Small intestine (tissue), 7 donors: ENCODE measurements around the gene FHIT. TPM values are rescaled to one million over a fixed set of nuclear protein-coding genes. Genes with fewer than 3 reads are reported as not detected.

Experiments
- DNase-seq, 2 donors: peaks; one replicate each; pipeline versions ENCODE4 v3.0.0 to v3.0.0-alpha.2; 2013
- FAIRE-seq: peaks from 2 replicates; lab custom pipeline; 2012; peaks lifted over from hg19 to GRCh38; lab: Jason Lieb, UNC
- H3K27ac ChIP-seq, 3 donors: one replicate each; pipeline ENCODE4 v1.5.1; 2013; ENCODE audit warnings: low read length in 2 of 3, mild to moderate bottlenecking in 2 of 3, control low read depth in 1 of 3, inconsistent platforms in 1 of 3, low read depth in 1 of 3, moderate library complexity in 1 of 3
- H3K27me3 ChIP-seq, 3 donors: one replicate each; pipeline ENCODE4 v1.6.1; 2013; ENCODE audit warnings: low read length in 3 of 3, inconsistent platforms in 1 of 3; ENCODE audit not compliant: control insufficient read depth in 3 of 3, insufficient read depth in 3 of 3
- H3K36me3 ChIP-seq, 3 donors: one replicate each; pipeline ENCODE4 v1.6.1; 2013; ENCODE audit warnings: low read length in 3 of 3, inconsistent platforms in 1 of 3, low read depth in 1 of 3, mild to moderate bottlenecking in 1 of 3, moderate library complexity in 1 of 3; ENCODE audit not compliant: control insufficient read depth in 3 of 3, insufficient read depth in 2 of 3
- H3K4me1 ChIP-seq, 3 donors: one replicate each; pipeline ENCODE4 v1.6.1; 2013; ENCODE audit warnings: low read length in 2 of 3, inconsistent platforms in 1 of 3, low read depth in 1 of 3, mild to moderate bottlenecking in 1 of 3, moderate library complexity in 1 of 3; ENCODE audit not compliant: control insufficient read depth in 3 of 3, insufficient read depth in 2 of 3
- H3K4me3 ChIP-seq, 3 donors: one replicate each; pipeline ENCODE4 v1.5.1; 2013; ENCODE audit warnings: low read length in 3 of 3, control low read depth in 1 of 3, inconsistent platforms in 1 of 3, low read depth in 1 of 3, mild to moderate bottlenecking in 1 of 3, moderate library complexity in 1 of 3
- H3K9me3 ChIP-seq, 2 donors: one replicate each; pipeline ENCODE4 v1.6.1; 2013; ENCODE audit warnings: low read depth in 1 of 2, low read length in 1 of 2; ENCODE audit not compliant: control insufficient read depth in 2 of 2, insufficient read depth in 1 of 2
- WGBS, 3 donors: extraction: QIAGEN DNeasy Blood & Tissue Kit; methylation state at CpG; one replicate each; pipeline ENCODE4 v1.1.7; 2013; 5-methylcytosine and 5-hydroxymethylcytosine counted together
- polyA plus RNA-seq, 4 donors: library from polyadenylated mRNA; stranded (reverse) in 3 of 4; unstranded in 1 of 4; fragments of 200-250 nt in 3 of 4; fragments of 120-200 nt in 1 of 4; gene quantifications; one replicate each; pipeline versions ENCODE4 v1.2.1 to v1.2.3, GENCODE V29; 2013
- donor health status: healthy with polysubstance abuse.
- donor health status: control.
- donor health status: control.
- donor health status: Bipolar disorder and iron deficiency.
- donor health status: healthy.

The FHIT gene
- polyA plus RNA-seq, 4 donors: 4.4 to 30.4 (median 7.0) TPM

DNA sequence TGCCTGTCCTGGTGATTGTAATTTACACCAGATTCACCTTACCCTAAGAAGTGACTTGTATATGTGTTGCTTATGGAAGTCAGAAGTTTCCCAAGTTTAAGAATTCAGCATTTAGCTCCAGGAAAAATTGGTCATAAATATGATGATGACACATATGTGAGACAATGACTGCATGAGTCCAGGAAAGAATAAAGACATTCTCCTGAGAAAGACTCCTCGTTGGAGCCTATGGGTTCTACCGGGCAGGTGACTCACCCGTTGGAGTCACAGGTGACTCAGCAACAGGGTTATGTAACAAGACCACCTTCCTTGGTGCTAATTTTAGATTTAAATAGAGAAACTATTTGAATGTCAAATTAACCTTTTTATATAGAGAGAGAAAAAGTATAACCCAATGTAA is 662.4 kb downstream of the FHIT start:
- DNase-seq: no peak
- no peak overlapping the region for H3K4me3 ChIP-seq
- H3K27ac ChIP-seq: no peak overlapping the region
- H3K27me3 ChIP-seq: no peaks in the 10 kb centered on the region
- WGBS, 3 donors: 81 to 86% (median 83%) methylated on average over 3 of the region's 3 CpGs
- H3K9me3 ChIP-seq: no peaks in the 10 kb centered on the region
- H3K36me3 ChIP-seq: no peaks in the 10 kb centered on the region
- H3K4me1 ChIP-seq: no peaks in the 10 kb centered on the region
- no peak for FAIRE-seq

DNA sequence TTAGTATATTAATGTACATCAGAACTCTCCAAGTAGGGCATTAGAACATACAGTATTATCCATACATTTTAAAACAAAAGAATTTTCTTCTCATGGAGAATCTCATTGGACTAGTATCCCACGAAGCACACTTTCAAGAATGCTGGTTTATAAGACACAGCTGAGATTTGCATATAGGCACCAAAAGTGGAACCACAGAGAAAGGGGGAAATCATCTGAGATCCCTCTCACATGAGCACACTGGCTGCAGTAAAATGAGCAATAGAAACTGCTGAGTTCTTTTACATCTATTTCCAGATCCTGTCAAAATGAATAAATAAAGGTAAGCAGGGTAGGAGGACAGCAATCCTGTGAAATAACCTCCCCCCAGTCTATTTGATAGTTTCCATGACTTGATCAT is 665.3 kb downstream of the FHIT start:
- H3K4me1 ChIP-seq: no peaks in the 10 kb centered on the region
- WGBS, 3 donors: 0 to 60% (median 0%) methylated on average over 1 of the region's 1 CpG
- no peaks in the 10 kb centered on the region for H3K9me3 ChIP-seq
- no peak for FAIRE-seq
- H3K36me3 ChIP-seq: no peaks in the 10 kb centered on the region
- no peak overlapping the region for H3K4me3 ChIP-seq
- no peak for DNase-seq
- H3K27ac ChIP-seq: no peak overlapping the region
- no peaks in the 10 kb centered on the region for H3K27me3 ChIP-seq

DNA sequence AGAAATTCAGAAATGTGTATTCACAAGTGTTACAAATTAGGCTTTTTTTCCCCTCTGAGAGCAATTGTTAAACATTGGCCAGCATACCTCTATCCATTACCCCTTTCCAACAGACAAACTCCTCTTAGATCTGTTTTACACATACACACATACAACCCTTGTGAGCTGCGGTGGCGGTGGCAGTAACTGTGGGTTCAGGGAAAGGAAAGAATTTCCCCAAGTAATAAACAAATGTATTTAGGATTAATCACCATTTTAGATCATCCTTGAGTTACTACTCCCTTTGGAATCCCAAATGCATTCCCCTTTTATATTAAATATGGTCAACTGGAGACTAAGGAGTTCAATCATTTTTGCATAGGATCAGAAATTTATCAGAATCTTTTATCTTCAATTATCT is 667.0 kb downstream of the FHIT start:
- H3K4me3 ChIP-seq: no peak overlapping the region

DNA sequence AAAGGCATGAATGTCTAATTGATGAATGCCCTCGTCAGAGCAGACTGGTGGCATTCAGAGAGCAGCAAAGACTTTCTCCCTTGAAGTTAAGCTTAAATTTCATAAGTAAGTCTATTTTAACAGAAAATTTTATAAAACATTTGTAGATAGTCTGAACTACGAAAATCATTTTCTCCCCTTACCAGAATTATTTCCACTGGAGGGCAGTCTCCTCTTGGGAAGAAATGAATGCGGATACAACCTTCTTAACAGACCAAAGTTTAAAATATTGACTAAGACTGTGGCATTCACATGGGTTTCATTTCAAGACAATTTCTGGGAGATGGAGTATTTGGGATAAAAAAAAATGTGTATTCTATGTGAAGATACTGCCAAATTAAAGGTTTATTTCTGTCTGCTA is 669.0 kb downstream of the FHIT start:
- DNase-seq (no peak), FAIRE-seq (no peak)
- Histone ChIP-seq H3K4me3 (no peak overlapping the region), H3K9me3 (no peaks in the 10 kb centered on the region), H3K27ac (no peak overlapping the region), H3K36me3 (no peaks in the 10 kb centered on the region), H3K4me1 (no peaks in the 10 kb centered on the region), H3K27me3 (no peaks in the 10 kb centered on the region)
- 63 to 70% (median 68%) methylated on average over 3 of the region's 3 CpGs for WGBS, 3 donors

More for the DNA sequence above, 667.0 kb downstream of the FHIT start:
- FAIRE-seq (no peak), DNase-seq (no peak)
- H3K4me1 ChIP-seq: no peaks in the 10 kb centered on the region
- H3K9me3 ChIP-seq: no peaks in the 10 kb centered on the region
- no peaks in the 10 kb centered on the region for H3K27me3 ChIP-seq
- 97 to 100% (median 100%) methylated on average over 2 of the region's 2 CpGs for WGBS, 3 donors
- no peaks in the 10 kb centered on the region for H3K36me3 ChIP-seq
- H3K27ac ChIP-seq: no peak overlapping the region

DNA sequence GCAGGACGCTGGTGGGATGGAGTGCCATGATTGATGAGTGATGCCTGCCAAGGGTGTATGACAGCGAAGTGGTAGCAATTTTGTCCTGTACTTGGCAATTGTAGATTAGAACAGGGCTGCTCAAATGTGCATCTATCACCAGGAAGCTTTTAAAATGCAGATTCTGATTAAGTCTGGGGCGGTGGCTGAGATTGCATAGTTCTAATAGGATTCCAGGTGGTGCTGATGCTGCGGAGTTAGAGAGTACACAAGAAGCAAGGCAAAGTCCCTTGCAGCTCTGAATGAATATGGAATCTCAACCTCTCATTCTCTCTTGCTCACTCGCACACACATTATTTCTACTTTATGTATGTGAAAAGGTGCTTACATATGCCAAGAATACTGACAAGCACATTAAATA is 670.4 kb downstream of the FHIT start:
- no peaks in the 10 kb centered on the region for H3K36me3 ChIP-seq
- no peaks in the 10 kb centered on the region for H3K4me1 ChIP-seq
- FAIRE-seq (no peak), DNase-seq (no peak)
- H3K4me3 ChIP-seq: no peak overlapping the region
- no peaks in the 10 kb centered on the region for H3K27me3 ChIP-seq
- H3K27ac ChIP-seq: no peak overlapping the region
- H3K9me3 ChIP-seq: no peaks in the 10 kb centered on the region
- WGBS, 3 donors: 85 to 92% (median 91%) methylated on average over 5 of the region's 5 CpGs

DNA sequence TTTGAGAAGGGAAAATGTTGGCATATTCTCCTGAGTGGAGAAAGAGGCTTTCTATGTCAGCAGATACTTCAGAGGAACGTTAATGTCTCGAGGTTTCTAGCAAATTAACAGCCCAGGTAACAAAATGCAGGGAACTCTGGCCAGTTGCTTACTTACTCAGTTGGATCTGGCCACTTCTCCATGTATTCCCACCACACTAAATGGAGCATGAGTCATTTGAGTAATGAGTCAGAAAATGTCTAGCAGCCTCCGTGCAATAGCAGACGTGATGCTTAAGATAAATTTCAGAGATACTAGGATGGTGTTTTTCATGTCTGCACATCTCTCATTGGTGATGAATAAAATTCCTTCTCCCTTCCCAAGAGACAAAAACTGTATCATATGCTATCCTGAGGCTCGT is 671.5 kb downstream of the FHIT start:
- WGBS, 3 donors: 68 to 76% (median 75%) methylated on average over 5 of the region's 5 CpGs
- DNase-seq (no peak), FAIRE-seq (no peak)
- no peaks in the 10 kb centered on the region for H3K9me3 ChIP-seq
- H3K27ac ChIP-seq: no peak overlapping the region
- no peaks in the 10 kb centered on the region for H3K36me3 ChIP-seq
- H3K4me3 ChIP-seq: no peak overlapping the region
- no peaks in the 10 kb centered on the region for H3K27me3 ChIP-seq
- H3K4me1 ChIP-seq: no peaks in the 10 kb centered on the region

DNA sequence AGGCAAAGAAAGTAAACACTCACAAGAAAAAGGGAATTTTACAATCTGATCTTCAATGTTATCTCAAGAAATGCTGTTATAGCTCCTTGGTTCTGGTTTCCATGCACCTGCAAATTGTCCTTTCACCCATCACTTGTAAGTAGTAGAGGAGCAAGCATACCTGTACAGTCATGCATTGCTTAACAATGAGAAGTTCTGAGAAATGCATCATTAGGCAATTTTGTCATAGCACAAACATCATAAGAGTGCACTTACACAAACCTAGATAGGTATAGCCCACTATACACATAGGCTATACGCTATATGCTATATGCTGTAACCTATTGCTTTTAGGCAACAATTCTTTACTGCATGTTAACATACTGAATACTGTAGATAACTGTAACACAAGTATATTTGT is 672.3 kb downstream of the FHIT start:
- Histone ChIP-seq H3K27ac (no peak overlapping the region), H3K4me1 (no peaks in the 10 kb centered on the region), H3K36me3 (no peaks in the 10 kb centered on the region), H3K9me3 (no peaks in the 10 kb centered on the region), H3K27me3 (no peaks in the 10 kb centered on the region), H3K4me3 (no peak overlapping the region)
- WGBS, 3 donors: 93 to 100% (median 100%) methylated on average over 1 of the region's 1 CpG
- DNase-seq: no peak
- FAIRE-seq: no peak

DNA sequence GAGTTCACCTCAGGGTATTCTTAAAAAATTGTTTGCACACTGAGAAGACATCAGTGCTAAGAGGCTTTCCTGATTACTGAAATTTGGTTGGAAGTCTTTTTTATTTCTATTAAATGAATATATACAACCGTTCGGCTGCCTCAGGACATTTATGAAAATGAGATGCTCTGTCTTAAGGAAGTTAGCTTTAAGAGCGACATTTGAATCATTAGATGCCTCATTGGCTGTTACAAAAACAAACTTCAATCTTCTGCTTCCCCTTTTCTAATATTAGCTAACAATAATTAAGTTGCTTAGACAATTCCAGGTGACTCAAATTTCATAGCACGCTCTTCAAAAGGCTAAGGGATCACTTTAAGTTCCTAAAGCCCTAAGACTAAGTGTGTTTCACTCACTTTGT is 673.7 kb downstream of the FHIT start:
- H3K9me3 ChIP-seq: no peaks in the 10 kb centered on the region
- no peaks in the 10 kb centered on the region for H3K27me3 ChIP-seq
- FAIRE-seq (no peak), DNase-seq (no peak)
- no peaks in the 10 kb centered on the region for H3K36me3 ChIP-seq
- no peaks in the 10 kb centered on the region for H3K4me1 ChIP-seq
- 82 to 95% (median 84%) methylated on average over 4 of the region's 4 CpGs for WGBS, 3 donors
- no peak overlapping the region for H3K4me3 ChIP-seq
- H3K27ac ChIP-seq: no peak overlapping the region

DNA sequence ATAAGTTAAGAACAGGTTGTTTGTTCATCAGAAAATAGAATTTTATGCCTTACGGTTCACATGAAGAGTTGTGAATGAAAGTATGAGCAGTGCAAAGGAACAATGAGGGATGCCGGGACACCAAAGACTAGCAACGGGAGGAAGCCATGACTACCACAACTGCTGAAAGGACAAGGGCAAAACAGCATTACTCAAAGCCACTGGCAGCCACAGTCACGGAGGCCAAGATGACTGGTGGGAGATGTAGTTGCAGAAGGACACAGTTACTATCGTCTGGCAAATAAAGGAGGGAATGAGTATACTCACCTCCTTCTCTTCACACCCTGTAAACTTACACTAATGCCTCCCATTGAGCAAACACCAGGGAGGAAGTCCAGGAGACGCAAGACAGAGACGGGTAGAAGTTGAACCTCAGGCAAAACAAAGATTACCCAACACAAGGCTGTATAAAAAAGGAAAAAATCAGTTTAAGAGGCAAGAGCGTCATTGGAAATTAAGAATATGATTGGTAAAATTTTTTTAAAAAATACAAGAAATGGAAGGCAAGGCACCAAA is 675.5 kb downstream of the FHIT start:
- Histone ChIP-seq H3K36me3 (no peaks in the 10 kb centered on the region), H3K9me3 (no peaks in the 10 kb centered on the region), H3K27ac (no peak overlapping the region), H3K4me3 (no peak overlapping the region), H3K27me3 (no peaks in the 10 kb centered on the region), H3K4me1 (no peaks in the 10 kb centered on the region)
- 79 to 89% (median 87%) methylated on average over 8 of the region's 8 CpGs for WGBS, 3 donors
- no peak for FAIRE-seq
- DNase-seq: no peak
